Activated CD8-positive, alpha-beta memory T cell treated with anti-CD3 and anti-CD28 coated beads, Interleukin-2, amount 50 U/mL, for 1 hour (primary cell): Measurements from ENCODE around the gene MBD4.
A peak's percentile ranks its signal among the peaks of the same experiment; 100 is the strongest.
"Not testable (repeated sequence)": the region's sequence is repeated elsewhere in the genome, so short reads cannot be mapped to it uniquely, and the experiment has no call there.

Experiments
- DNase-seq: peaks from one replicate; pipeline ENCODE4 v3.0.0-alpha.2; 2020; ENCODE audit errors: extremely low read depth

The MBD4 gene

DNA sequence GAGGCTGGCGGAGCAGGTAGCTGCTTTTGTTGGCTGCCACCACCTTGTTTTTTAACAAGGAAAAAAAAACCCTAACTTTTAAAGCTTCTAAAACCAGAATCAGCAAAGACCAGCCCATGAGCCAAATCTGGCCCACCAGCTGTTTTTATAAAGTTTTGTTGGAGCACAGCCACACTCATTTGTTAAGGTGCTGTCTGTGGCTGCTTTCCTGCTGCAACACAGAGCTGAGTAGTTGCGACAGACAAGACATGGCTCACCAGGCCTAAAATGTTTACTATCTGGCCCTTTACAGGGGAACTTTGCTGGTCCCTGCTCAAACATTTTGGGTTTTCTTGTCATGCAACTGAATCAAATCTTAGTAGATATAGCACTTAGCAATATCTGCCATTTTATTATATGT lies 30.2 kb downstream of the MBD4 start:
- DNase-seq: no peak

DNA sequence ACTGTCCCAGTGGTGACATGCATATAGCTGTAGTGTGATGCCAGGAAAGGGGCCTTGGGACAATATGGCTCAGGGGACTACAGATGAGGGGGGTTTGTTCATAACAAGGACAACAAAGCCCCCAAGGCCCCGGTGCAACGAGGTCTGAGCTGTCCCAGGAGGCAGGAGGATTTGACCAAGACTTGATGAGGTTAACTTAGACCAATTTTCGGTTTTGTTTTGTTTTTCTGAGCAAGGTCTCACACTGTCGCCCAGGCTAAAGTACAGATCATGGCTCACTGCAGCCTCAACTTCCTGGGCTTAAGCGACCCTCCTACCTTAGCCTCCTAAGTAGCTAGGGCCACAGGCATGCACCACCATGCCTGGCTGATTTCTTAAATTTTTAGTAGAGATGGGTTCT lies 35.1 kb downstream of the MBD4 start:
- DNase-seq: no peak

DNA sequence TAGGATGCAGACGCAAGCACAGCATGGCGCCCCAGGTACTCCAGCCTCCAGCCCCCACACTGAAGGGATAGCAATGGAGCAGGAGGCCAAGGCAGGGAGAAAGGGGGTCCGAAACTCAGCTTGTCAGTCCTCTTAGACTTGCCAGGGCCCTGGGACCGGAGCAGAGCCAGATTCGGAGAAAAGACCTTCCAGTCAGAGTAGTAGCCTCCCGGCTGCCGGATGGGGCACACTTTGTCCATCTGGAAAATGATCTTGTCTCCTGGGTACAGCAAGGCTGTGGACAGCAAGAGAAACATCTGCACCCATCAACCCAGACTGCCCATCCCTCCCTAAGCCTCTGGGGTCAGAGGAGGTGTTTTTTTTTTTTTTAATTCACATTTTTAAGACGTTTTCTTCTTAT lies 35.6 kb downstream of the MBD4 start:
- no peak for DNase-seq

DNA sequence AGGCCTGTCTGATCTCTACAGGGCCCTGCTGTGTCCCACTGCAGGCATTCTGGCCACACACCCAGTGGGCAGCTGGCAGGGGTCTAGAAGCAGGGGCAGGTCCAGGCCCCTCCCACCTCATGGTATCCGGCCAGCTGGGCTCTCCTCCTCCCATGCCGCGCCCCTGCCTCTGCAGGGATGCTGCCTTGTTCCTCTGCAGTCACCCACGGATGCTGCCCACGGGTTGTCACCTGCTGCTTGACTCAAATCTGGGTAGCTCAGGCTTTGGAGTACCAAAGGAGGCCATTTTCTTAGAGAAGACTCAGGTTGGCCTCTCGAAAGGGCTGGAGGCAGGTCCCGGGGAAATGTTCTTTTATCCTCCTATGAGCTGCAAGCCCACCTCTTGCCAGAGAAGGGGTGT lies 36.3 kb downstream of the MBD4 start:
- DNase-seq: no peak

DNA sequence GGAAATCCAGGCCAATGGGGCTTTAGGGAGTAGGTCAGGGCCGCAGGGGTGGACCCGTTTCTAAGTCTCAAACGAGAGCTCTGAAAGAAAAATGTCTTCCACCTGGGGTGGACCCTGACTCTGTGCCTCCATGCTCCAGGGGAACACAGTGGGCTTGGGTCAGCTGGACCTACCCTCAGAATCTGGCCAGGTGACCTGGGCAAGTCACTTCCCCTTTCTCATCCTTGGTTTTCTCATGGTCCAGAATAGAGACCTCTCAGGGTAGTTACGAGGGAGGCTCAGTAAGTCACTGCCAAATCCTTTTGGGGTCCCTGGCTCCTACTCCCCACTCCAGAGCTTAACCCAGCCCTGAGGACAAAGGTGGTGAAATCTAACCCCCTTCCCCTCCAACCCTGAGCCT lies 37.1 kb downstream of the MBD4 start:
- DNase-seq: no peak

DNA sequence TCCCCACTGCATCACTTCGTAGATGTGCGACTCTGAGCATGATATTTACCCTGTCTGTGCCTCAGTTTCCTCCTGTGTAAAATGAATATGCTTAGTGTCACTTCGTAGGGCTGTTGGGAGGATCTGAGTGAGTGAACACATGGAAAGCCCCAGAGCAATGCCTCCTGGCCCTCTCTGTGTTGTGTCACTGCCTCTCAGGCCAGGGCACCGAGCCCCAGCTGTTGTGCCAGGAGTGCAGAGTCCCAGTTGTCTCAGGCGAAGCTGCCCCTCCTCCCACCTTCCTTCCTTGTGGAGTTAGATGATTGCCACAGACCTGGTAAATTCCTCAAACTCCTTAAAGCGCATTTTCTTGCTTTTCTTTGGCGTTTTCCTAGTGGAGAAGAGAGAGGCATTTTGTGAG lies 37.5 kb downstream of the MBD4 start:
- DNase-seq: no peak

DNA sequence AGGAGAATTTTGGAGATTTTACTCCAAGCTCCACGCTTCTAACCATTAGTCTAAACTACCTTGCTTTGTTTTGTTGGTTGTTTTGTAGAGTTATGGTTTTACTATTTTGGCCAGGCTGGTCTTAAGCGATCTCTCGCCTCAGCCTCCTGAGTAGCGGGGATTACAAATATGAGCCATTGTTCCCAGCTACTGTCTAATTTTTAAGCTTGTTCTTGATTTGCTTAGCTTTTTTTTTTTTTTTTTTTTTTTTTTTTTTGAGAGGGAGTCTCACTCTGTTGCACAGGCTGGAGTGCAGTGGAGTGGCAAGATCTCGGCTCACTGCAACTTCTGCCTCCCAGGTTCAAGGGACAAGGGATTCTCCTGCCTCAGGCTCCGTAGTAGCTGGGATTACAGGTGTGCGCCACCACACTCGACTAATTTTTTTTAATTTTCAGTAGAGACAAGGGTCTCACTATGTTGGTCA lies 39.8 kb downstream of the MBD4 start:
- no peak for DNase-seq

DNA sequence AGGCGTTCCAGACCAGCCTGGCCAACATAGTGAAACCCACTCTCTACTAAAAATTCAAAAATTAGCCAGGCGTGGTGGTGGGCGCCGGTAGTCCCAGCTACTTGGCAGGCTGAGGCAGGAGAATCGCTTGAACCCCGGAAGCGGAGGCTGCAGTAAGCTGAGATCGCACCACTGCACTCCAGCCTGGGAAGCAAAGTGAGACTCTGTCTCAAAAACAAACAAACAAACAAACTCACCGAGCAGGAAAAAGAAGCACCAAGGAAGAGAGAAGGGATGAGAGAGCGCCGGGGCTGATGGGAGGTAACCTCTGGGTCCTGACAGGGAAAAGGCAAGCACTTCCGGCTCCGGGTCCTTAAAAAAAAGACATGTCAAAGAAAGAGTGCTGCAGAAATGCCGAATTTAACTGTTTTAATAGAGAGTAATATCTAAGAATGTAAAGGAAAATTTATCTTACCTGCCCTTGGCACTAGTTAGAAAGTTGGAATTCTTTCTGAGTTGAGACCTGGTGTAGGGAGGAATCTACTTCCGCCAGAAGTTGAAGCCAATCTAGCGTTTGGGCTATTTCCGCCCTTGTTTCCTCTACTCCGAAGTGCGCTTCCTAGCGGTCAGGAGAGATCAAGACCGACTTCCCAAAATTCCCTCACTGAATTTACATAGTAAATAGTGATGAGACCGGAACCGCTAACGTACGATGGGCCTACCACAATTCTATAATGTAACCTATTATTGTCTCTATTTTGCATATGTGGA lies 40.4 kb downstream of the MBD4 start:
- DNase-seq: peak; percentile 45

DNA sequence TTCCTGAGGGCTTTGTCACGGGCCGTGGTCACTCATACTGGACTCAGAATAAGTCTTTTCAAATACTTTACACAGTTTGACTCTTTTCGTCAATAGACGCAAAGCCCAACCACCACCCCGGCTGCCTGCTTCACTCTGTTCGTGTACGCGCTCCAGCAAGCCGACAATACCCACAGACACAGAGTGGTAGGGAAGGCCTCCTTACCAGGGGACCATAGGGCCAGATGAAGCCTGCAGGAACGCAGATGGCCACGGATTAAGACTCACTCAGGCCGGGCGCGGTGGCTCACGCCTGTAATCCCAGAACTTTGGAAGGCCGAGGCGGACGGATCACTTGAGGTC lies 41.0 kb downstream of the MBD4 start:
- no peak for DNase-seq

DNA sequence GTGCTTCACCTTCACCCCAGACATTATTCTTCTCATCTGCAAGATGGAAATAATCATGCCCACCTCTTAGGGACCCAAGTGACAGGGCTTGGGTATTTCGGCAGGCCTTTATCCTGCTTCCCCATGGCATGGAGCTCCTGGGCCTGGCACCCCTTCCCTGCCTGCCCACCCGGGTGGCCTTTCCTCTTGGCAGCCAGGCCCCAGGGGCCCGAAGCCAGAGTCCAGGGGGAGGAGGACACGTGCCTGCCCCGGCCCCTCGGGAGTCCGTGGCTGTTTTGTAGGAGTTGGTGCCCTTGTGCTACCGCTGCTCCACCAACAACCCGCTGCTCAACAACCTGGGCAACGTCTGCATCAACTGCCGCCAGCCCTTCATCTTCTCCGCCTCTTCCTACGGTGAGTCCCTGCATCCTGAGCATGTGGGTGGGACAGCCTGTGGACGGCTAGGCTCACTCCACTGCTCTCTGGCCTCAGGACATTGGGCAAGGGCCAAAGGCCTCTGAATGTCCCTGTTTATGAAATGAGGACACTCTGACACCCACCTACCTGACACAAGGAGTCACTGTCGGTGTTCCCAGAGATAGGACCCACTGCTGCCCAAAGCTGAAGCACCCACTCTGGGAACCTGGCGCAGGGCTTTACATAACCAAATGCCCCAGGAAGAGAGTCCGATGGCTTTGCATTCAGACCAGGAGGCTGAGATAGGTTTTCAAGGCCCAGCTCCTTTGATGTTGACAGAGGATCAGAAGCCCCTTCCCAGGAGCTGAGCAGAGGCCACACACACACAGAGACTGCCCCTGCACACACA lies 45.8 kb downstream of the MBD4 start:
- DNase-seq: not testable (repeated sequence)

DNA sequence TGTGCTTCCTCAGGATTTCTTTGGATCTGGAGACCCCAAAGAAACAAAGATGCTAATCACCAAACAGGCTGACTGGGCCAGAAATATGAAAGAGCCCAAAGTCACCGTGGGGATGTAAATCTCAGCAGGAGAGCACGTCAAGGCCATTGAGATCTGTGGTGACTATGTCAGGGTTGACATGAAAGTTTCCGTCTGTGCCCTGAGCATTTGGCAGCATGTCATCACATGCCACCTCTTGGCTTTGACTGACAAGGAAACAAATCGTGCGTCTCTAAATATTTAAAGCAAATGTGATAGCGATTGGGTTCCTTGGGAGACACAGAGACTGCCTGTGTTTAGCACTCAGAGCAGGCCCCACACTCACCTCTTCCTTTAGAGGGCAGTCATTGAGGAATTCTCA lies 46.5 kb downstream of the MBD4 start:
- DNase-seq: no peak

DNA sequence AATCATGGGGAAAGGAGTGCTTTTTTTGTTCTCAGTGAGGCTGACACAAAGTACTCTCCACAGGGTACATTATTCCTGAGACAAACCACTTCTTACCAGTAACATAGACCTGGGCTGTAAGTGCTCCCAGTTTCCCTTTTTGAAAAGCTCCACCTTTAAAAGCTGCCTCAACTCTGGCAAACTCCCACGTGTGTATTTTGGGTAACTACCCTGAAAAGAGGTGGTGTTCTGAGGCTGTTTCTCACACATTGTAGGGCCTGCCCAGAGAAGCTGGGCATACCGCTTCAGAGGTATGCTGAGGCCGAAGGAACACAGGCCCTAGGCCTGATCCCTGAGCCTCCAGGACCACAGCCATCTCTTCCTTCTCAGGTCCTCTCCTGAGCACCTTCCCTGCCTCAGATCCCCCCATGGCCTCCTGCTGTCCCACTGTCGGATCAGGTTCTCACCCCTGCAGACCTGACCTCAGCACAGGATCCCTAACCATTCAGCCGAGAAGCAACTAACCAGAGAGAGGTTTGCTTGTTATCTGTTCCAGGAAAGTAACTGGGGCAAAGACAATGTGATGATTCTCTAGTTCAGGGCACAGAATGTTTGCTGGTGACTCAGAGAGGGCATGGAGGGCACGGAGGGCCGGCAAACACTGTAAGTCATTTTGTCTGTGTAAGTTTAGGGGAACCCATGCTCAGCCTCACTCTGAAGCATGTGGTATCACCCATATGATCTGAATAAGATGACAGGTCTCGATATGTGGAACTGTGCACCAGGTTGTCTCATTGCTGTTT lies 47.5 kb downstream of the MBD4 start:
- not testable (repeated sequence) for DNase-seq

DNA sequence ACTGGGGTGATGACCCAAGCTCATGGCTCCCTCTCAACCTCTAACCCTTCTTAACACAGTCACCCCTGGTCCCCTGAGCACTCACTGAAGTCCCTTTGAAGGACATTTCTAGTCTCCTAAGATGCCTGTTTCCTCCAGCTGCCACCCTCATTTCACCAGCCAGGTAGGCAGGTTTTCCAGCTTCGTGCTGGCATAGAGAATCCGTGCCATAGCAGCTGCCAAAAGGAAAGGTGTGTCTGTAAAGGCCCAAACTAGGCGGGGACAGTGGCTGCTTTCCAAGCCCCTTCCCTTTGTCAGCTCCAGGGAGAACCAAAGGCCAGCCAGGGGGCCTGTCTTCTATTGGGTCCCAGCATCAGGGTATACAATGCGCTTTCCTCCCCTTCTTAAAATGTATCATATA lies 48.2 kb downstream of the MBD4 start:
- not testable (repeated sequence) for DNase-seq

DNA sequence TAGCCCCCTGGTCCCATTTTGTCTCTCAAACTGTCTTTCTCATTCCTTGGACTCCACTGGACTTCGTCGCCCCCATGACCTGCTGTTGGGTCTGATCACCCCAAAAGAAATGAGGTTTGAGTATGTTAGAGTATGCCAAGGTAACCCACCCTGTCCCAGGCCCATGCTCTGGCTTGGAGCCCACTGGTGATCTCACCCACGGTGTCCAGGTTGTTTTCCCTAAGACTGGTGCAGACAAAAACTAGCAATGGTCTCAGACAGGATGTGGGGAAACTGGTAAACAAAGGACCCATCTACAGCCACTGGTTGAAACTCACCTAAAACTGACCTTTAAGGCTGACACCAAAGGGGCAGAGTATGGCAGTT lies 50.2 kb downstream of the MBD4 start:
- DNase-seq: no peak

DNA sequence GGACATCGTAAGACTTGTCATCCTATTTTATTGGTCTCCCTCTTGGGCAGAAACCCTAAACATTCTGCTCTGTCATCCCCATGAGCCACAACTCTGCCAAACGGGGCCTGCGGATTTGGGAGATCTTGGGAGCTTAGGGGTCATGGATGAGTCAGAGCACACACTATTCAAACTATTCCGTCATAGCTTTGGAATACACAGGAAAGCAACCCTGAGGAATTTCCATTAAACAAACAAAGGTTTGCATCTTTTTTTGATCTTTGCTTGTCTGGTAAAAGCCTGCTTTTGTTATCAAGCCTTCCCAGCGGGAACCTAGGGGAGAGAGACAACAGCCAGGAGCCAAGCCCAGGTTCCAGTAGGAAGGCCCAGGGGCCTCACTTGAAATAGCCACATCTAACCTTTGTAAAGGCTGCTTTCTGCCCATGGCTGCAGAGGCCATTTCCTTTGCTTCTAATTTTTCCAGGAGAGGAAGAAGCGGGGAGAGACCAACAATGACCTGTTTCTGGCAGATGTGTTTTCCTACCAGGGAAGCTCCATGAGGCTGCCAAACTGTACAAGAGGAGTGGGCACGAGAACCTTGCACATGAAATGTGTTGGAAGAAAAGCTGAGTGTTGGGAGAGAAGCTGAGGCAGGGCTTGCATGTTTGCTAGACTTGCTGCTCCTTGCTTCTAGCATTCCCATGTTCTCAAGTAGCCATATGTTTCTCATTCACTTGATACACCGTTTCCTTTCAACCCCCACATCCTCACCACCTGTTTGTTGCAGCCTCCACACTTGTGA lies 50.8 kb downstream of the MBD4 start:
- not testable (repeated sequence) for DNase-seq

DNA sequence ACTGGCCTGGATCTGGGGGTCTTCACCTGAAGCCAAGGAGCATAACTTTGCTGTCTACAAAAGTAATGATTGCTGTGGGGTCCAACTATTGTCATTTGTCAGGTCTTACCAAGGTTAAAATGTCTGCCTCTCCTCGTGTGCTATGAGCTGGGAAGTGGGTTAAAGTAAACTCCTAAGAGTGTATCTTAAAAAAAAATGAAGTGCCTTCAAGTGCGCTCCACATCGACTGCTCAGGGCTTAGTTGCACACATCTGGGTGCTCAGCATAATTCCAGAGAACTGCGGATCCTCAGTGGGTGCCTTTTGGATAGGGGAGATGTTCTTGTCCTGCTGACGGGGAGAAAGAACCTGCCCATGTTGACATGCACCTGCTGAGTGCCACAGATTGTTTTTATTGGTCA lies 52.3 kb downstream of the MBD4 start:
- DNase-seq: no peak

DNA sequence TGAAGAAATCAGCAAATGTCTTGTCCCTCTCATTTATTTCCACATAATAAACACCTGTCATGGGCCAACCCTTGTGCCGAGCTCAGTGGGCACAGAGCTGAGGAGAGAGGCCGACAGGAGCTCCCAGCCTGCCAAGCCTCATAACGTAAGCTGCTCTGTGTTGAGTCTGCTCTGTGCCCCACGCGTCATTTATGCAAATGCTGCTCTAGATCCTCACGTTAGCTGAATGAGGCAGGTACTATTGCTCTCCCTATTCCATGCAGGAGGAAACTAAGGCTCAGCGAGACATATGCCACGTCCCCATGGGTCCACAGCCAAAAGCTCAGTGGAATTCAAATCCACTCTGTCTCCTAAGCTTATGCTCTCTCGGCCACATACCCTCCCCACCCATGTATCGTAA lies 52.8 kb downstream of the MBD4 start:
- DNase-seq: no peak

DNA sequence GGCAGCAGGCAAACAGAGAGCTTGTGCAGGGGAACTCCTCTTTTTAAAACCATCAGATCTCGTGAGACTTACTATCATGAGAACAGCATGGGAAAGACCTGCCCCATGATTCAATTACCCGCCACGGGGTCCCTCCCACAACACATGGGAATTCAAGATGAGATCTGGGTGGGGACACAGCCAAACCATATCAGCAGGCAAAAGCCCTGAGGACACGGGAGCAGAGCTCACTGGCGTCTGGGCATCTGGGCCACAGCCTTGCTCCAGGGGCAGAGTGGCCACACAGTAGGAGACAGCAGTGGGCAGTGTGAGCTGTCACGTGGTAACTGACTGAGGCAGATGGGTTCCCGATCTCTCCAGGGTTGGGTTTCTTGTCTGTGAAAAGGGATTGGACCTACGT lies 54.2 kb downstream of the MBD4 start:
- not testable (repeated sequence) for DNase-seq

DNA sequence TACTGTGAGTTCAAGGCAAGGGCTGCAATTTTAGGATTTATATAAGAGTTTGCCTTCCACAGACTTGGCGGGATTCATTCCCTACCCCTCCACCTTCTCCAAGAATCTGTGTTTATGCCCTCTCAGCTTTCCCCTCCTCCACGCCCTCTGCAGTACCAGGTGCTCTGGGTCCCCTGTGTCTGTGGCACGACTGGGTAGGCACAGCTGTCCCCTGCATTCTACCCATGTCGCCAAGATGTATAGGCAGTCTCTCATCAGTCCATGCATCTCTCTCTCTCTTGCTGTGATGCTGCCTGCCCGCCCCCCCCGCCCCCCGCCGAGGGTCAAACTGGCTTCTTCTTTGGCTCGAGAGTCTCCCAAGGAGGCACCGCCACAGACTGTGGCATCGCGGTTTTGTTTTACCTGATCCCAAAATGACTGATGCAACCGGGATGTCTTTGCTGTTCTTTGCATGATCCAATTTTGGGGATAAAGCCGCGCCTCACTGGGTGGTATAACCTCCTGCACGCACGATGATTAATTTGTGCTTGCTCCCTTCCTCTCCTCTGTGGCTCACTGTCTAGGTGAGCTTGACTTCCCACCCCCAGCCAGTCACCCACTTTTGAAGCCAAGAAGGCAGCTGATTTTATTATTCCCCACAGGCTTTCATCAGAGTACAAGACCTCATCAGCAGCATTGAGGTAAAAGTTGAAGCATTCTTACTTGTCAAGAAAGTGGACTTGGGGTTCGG lies 55.0 kb downstream of the MBD4 start:
- no peak for DNase-seq

DNA sequence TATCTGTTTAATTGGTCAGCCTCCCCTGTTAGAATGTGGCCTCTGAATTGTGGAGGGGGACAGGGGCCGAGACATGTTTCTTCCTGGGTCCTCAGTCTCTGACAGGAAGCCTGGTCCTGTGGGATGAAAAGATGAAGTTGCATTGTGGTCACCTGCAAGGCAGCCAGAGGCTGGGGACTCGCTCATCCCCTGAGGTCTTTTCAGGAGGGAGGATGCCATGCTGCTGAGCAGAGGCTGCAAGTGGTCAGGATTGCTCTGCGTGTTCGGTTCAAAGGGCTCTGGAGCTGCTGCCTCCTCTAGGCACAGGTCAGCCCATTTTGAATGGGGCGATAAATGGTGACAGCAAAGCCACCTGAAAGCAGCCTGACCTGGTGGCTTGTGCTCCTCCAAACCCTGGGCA lies 55.6 kb downstream of the MBD4 start:
- DNase-seq: not testable (repeated sequence)

DNA sequence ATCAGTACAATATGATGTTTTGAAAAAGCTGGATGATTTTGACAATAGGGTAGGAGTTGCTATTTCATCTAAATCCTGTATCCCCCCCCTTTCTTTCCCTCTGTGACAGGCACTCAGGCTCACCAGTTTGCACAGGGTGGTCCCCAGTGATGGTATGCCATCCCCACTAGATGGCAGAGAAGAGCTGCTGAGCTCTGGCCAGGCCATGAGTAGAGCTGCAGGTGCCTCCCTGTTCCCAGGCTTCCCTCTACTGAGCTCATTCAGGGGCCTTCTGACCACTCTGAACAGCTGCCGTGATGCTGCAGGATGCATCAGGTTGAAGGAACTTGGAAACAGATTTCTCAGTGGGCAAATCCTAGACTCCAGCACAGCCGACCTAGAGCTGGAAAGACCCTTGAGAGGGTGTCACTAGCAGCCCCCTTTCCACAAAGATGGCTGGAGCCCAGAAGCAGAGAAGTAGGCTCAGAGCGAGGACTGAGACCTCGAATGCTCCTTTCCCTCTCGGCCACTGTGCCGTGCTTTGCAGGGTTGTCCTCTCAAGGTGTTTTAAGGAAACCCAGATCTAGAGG lies 56.4 kb downstream of the MBD4 start:
- DNase-seq: no peak
